ENCODE results near the gene SF3A2.

The SF3A2 gene

GRCh38 chr19:2208975-2209374 lies 27.6 kb upstream of the SF3A2 start:
- DNase-seq = no peak

GRCh38 chr19:2209408-2209807 lies 27.2 kb upstream of the SF3A2 start:
- no peak for DNase-seq

- DNase-seq = no peak
Measured at GRCh38 chr19:2210206-2210605, 26.4 kb upstream of the SF3A2 start.

GRCh38 chr19:2210987-2211740 lies 25.5 kb upstream of the SF3A2 start:
- no peak for DNase-seq

GRCh38 chr19:2212861-2213711 lies 23.5 kb upstream of the SF3A2 start:
- DNase-seq = no peak

GRCh38 chr19:2213799-2214198 lies 22.8 kb upstream of the SF3A2 start:
- no peak for DNase-seq

- DNase-seq = no peak
Measured at GRCh38 chr19:2214251-2214650, 22.4 kb upstream of the SF3A2 start.

- DNase-seq = no peak
Measured at GRCh38 chr19:2215281-2215751, 21.3 kb upstream of the SF3A2 start.

- DNase-seq = no peak
Measured at GRCh38 chr19:2216361-2217225, 20.0 kb upstream of the SF3A2 start.

GRCh38 chr19:2217591-2217990 lies 19.0 kb upstream of the SF3A2 start:
- DNase-seq = no peak

GRCh38 chr19:2219726-2220125 lies 16.9 kb upstream of the SF3A2 start:
- DNase-seq = no peak

GRCh38 chr19:2221250-2221831 lies 15.3 kb upstream of the SF3A2 start:
- no peak for DNase-seq

GRCh38 chr19:2221918-2222317 lies 14.7 kb upstream of the SF3A2 start:
- DNase-seq = no peak

GRCh38 chr19:2223391-2223790 lies 13.2 kb upstream of the SF3A2 start:
- no peak for DNase-seq

GRCh38 chr19:2223959-2224358 lies 12.7 kb upstream of the SF3A2 start:
- peak; percentile 19 for DNase-seq

GRCh38 chr19:2224754-2225349 lies 11.8 kb upstream of the SF3A2 start:
- DNase-seq = no peak

GRCh38 chr19:2225415-2226050 lies 11.1 kb upstream of the SF3A2 start:
- DNase-seq = no peak

- no peak for DNase-seq
Measured at GRCh38 chr19:2226051-2226839, 10.4 kb upstream of the SF3A2 start.

- no peak for DNase-seq
Measured at GRCh38 chr19:2226840-2227360, 9.7 kb upstream of the SF3A2 start.

- no peak for DNase-seq
Measured at GRCh38 chr19:2227415-2228156, 9.0 kb upstream of the SF3A2 start.
